ENCODE results near the gene MYBPC2.

DNA sequence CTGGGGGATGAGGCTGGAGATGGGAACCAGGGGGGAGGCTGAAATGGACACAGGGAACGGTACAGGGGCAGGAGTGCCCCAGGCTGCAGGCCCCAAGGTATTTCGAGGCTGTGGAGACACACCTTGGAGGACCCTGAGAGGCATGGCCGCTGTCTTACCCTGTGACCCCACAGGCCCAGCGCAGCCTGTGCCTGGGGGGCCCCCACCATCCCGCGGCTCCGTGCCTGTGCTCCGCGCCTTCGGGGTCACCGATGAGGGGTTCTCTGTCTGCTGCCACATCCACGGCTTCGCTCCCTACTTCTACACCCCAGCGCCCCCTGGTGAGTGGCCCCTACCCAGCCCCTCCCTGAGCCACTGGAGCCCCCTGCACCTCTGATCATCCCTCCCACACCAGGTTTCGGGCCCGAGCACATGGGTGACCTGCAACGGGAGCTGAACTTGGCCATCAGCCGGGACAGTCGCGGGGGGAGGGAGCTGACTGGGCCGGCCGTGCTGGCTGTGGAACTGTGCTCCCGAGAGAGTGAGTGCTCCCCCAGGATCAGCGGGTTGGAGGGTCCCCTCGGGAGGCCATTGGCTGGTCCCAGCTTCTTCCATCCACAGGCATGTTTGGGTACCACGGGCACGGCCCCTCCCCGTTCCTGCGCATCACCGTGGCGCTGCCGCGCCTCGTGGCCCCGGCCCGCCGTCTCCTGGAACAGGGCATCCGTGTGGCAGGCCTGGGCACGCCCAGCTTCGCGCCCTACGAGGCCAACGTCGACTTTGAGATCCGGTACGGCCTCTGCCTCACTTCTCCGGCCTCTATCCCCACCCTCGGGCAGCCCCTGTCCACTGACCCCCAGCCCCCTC is 30.9 kb upstream of the MYBPC2 start:
- TF ChIP-seq POLR2AphosphoS5 (IDR thresholded peaks at IDR 0.05; ENCODE audit: borderline replicate concordance, low read depth, low read length): no peak
- no peak for TF ChIP-seq EZH2 (IDR thresholded peaks at IDR 0.05)

All from SK-N-MC (cell line).